Stimulated activated CD8-positive, alpha-beta memory T cell treated with anti-CD3 and anti-CD28 coated beads, Interleukin-2, amount 100 ng/mL, for 48 hours (primary cell): ENCODE data around the gene RNF150.

ENCODE experiments used
- DNase-seq, 2 donors: peaks; one replicate each; pipeline ENCODE4 v3.0.0-alpha.2; 2020; ENCODE audit warnings: low read depth in 2 of 2

Gene RNF150

DNA sequence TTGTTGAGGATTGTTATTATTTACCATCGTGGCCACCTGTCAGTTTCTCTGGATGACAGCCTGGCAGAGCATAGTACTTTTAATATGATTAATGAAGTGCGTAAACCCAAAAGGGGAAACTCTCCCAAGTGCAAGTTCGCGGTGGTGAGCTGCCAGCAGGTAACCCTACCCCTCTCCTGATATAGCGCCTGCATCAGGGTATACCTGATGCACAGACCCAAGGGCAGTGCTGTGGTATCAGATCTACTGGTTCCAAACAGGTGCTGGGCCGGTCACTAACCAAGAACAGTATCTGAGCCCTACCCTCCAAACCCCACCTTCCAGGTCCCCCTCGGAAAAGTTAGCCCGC, 1.6 kb downstream of the RNF150 start:
- DNase-seq, result no peak

DNA sequence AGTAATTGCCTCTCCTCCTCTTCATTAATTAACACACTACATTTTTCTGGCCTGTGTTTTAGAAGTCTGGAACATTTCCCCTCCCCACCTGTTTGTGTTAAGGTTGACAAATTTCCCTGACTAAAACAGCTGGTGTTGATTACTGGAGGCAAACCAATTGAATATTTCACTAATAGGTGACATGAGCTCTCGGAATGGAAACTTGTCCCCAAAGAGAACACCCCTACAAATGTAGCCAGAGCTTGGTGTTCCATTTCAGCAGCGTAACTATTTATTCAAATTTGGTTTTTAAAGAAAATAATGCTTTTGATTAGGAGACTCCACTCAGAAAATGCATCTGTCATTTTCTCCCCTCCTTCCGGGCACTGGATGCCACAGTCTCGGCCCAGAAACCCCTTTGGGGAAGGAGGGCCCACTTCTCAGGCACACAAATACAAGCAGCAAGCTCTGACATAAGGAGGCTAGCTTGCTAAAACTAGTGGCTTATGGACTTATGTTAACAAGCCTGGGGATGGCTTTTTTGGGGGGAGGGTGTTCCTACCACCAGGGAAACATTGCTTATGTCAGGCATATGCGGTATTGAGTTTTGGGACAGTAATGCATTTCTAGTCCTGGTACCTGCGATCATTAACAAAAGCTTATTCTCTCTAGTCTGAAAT, 2.2 kb downstream of the RNF150 start:
- no peak for DNase-seq

GRCh38 chr4:141127884-141128283, 5.4 kb downstream of the RNF150 start:
- no peak for DNase-seq

DNA sequence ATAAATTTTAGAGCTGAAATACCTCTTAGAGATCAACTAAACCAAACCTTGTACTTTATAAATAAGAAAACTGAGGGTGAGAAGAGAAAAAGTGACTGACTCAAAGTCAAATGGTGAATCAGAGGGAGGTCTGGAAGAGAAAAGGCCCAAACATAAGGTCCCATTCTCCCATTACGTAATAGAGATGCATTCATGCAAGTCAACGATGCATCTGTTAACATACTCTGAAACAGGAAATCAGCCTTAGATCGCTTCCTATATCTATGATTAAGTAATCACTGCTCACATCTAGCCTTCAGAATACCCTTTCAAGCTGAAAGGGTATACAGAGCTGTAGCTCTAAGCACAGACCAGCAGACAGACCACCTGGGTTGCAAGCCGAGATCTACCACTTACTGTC, 6.5 kb downstream of the RNF150 start:
- no peak for DNase-seq

- no peak for DNase-seq
Measured at GRCh38 chr4:141124224-141124623, 9.0 kb downstream of the RNF150 start.

DNA sequence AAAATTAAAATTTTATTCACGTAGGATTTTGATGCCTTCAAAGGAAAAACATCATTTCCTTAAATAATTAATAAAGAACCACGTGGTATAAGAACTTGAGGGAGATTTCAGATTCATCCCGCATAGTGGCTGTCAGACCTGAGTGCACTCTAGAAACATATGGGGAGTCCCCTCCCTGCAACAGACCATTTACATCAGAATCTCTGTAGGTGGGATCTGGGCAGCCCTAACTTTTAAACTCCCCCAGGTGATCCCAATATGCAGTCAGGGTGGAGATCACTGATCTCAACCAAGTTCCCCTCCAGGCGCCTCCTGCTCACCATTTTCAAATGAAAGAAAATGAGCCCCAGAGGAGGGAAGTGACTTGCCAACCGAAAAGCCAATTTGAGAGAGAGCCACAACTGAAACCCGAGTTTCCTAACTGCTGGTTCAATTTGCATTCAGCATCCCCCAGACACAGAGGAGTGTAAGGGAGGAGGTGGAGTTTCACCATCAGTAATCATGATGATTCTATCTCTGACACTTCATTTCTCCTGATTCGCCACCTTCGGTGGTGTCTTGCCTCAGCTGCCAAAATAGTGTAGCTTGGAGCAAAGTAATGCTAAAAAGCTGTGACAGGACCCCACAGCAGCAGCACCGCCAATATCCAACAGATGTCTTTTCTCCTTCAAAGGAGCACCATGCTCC, 11.4 kb downstream of the RNF150 start:
- no peak for DNase-seq

GRCh38 chr4:141121101-141121500, 12.2 kb downstream of the RNF150 start:
- DNase-seq, result no peak

GRCh38 chr4:141120036-141120593, 13.2 kb downstream of the RNF150 start:
- no peak for DNase-seq

GRCh38 chr4:141119071-141119470, 14.2 kb downstream of the RNF150 start:
- no peak for DNase-seq

DNA sequence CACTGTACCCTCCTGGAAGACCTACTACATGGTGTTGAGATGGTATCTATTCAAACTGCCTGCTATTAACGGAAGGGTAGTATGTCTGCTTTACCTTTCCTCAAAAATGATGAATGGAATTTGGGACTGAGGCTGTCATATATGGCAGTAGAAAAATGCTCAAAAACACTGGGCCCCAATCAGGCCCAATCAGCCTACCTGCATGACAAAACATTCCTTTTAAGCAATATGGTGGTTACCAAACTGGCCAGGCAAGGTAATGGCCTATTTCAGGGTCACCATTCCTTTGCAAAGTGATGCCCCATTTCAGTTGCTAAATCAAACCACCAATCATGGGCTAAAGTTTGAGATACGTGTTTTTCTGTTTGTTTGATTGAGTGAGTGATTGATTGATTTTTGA, 14.9 kb downstream of the RNF150 start:
- DNase-seq, result no peak

DNA sequence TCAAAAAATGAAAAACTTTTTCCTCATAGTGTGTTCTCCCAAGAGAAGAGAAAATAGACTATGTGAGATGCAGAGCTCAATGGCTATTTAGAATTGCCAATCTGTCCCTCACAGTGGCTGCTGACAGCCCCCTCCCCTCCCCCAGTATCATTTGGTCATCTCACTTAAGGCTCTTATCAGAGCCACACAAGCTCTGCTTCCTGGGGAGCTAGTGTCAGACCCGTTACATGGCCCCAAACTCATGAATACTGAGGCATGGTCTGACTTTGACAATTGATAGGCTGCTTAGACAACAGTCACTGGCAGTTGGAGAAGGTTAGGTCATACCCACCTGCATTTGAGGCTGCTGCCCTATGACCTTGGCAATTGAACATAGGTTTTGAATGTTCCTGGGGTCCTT, 15.3 kb downstream of the RNF150 start:
- no peak for DNase-seq

GRCh38 chr4:141109983-141110382, 23.3 kb downstream of the RNF150 start:
- no peak for DNase-seq

GRCh38 chr4:141107927-141108326, 25.3 kb downstream of the RNF150 start:
- DNase-seq, result no peak

DNA sequence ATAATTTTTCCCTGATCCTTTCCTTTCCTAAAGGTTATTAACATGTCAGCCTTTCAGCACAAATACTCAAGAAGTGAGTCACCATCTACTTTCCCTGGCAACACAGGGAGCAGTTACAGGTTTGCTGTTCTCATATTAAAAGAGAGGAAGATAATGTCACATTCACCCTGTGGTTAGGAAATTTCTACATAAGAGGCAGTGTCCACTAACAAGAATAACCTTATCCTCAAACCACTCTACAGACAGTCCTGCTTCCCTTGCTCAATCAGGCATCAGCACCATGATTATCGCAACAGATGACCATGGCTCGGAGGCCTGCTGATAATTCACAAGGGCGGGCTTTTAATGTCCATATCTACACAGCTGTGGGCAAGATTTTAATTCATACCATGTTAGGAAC, 30.9 kb downstream of the RNF150 start:
- DNase-seq, result no peak

DNA sequence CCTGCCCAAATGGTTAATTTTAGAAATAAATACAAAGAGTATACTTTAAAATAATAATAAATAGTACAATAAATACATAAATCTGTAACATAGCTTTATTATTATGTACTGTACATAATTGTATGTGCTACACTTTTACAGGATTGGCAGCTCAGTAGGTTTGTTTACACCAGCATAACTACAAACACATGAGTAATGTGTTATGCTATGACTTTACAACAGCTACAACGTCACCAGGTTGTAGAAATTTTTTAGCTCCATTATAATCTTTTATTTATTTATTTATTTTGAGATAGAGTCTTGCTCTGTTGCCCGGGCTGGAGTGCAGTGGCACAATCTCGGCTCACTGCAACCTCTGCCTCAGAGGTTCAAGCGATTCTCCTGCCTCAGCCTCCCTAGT, 31.8 kb downstream of the RNF150 start:
- no peak for DNase-seq

DNA sequence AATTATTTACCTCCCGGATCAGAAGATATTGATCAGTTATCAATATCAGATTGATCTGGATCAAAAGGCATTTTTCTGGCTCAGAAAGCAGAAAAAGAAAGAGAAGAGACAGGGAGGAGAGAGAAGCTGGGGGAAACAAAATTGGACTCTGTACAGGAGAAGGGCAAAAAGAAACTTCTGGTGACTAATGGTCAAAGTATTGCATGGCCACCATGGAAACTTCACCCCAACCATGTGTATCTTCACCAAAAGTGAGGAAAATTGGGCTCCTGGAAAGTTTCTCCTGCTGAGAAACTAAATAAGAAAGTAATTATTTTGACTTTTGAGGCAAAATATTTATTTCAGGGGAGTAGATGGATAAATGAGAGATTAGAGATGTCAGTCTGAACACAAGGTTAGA, 33.9 kb downstream of the RNF150 start:
- no peak for DNase-seq

- no peak for DNase-seq
Measured at GRCh38 chr4:141098163-141098562, 35.1 kb downstream of the RNF150 start.

DNA sequence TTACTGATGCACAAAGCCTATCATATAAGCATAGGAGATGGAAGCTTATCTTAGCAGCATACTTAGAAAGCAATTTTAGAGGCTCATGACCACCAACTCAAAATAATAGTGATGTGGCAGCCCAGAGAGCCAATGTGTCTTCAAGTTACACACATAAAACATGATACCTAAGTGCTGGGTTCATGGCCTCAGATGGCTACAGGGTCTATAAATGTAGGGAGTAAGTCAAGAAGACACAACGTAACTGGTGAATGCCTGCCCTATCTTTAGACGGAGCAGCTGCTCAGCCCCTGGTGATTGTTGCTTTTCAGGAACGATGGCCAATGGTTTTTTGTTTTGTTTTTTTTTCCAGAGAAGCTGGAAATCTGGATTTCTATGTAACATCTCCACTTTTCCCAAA, 42.8 kb downstream of the RNF150 start:
- no peak for DNase-seq

GRCh38 chr4:141081921-141082395, 51.3 kb downstream of the RNF150 start:
- no peak for DNase-seq

- no peak for DNase-seq
Measured at GRCh38 chr4:141080668-141081067, 52.6 kb downstream of the RNF150 start.

DNA sequence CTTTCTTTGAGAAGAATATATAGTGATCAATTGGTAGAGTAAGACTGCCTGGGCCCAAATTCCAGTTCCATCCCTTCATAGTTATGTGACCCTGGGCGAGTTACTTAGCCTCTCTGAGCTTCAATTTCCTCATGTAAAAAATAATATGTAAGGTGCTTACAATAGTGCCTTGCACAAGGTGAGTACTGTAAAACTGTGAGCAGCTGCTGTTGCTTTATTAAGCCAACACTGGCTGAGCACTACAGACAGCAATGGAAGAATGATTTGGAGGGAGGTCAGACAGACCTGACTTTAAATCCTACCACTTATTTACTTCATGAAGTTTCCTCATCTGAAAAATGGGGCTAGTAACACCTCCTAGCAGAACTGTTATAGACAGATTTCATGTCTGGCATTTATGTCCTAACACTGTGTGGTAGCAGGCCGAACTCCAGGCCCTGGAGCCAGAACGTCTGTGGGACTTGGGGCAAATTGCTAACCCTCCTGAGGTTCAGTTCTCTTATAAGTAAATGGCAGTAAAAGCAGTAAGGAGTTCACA, 53.8 kb downstream of the RNF150 start:
- DNase-seq, result no peak

DNA sequence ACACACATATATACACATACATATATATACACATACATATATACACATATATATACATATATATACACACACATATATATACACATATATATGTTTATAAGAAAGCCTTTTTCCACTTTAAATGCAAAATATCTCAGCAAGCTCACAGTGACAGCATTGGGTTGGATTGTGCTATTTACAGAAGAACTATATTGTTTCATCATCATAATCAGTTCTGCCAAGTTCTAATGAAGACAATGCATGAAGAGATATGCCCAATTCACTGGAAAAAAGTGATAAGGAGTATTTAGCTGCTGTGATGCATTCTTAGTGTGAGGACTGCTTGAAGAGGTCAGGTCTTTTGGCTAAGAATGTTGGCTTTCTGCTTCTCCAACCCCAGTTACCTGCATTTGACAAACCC, 54.4 kb downstream of the RNF150 start:
- DNase-seq, result no peak

DNA sequence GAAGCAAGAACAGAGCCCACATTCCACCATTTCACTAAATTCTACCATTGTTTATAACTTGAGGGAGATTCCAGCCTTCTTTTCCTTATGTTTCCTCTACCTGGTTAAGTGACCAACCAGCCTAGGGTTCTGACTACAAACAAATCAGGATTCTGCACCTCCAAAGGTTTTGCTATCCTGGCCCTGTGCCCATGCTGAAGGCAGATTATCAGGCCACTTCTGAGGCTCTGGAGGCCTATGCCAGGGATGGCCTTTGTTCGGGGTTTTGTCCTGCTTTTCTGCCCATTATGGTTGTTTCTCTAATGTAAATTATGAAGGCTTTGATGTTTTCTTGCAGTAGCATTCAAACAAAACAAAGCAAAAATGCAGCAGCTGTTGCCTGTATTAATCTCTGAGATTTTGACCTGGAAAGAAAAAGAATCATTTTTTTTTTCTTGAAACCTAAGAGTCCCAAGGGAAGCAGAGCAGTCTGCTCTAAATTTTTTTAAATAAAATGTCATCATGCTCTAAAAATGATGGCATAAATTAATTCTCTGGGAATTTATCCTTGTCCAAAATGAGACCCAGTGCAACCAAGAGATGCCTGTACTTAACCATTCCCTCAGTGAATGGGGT, 55.6 kb downstream of the RNF150 start:
- no peak for DNase-seq
